Measurements from ENCODE around the gene MRPS18A.

The MRPS18A gene

GRCh38 chr6:43687437-43688347 is at the start of gene MRPS18A:
MRPS18A (minus strand) TSS chr6:43687791; CDS start chr6:43687779, 12 bp downstream.
- DNase-seq = peak; percentile 36 to 64

GRCh38 chr6:43736844-43737243 is 49.3 kb upstream of the MRPS18A start:
- no peak for DNase-seq

- no peak for DNase-seq
Observed at GRCh38 chr6:43736211-43736786, 48.7 kb upstream of the MRPS18A start.

- DNase-seq = no peak
Observed at GRCh38 chr6:43735642-43736199, 48.1 kb upstream of the MRPS18A start.

GRCh38 chr6:43734294-43734665 is 46.7 kb upstream of the MRPS18A start:
- no peak for DNase-seq

GRCh38 chr6:43733471-43734293 is 46.1 kb upstream of the MRPS18A start:
- DNase-seq = no peak

GRCh38 chr6:43730634-43731033 is 43.0 kb upstream of the MRPS18A start:
- no peak for DNase-seq

- no peak for DNase-seq
Observed at GRCh38 chr6:43729537-43729936, 41.9 kb upstream of the MRPS18A start.

- DNase-seq = no peak
Observed at GRCh38 chr6:43728586-43728985, 41.0 kb upstream of the MRPS18A start.

GRCh38 chr6:43727634-43728033 is 40.0 kb upstream of the MRPS18A start:
- no peak for DNase-seq

GRCh38 chr6:43725643-43726580 is 38.3 kb upstream of the MRPS18A start:
- no peak for DNase-seq

- no peak for DNase-seq
Observed at GRCh38 chr6:43724914-43725642, 37.5 kb upstream of the MRPS18A start.

- DNase-seq = no peak
Observed at GRCh38 chr6:43724354-43724753, 36.8 kb upstream of the MRPS18A start.

GRCh38 chr6:43723737-43724295 is 36.2 kb upstream of the MRPS18A start:
- DNase-seq = peak; percentile 40 to 71

GRCh38 chr6:43722920-43723545 is 35.4 kb upstream of the MRPS18A start:
- DNase-seq = no peak

GRCh38 chr6:43720999-43721398 is 33.4 kb upstream of the MRPS18A start:
- DNase-seq = no peak

- DNase-seq = no peak
Observed at GRCh38 chr6:43719511-43719910, 31.9 kb upstream of the MRPS18A start.

- no peak for DNase-seq
Observed at GRCh38 chr6:43718387-43719105, 31.0 kb upstream of the MRPS18A start.

- no peak for DNase-seq
Observed at GRCh38 chr6:43717822-43718221, 30.2 kb upstream of the MRPS18A start.

GRCh38 chr6:43717389-43717788 is 29.8 kb upstream of the MRPS18A start:
- DNase-seq = no peak

Measured in NCI-H524 (cell line).